GM15510 (cell line): ENCODE data around the gene GAPDH.
A peak's percentile ranks its signal among the peaks of the same experiment; 100 is the strongest.

Source experiments
- POLR2A ChIP-seq: IDR thresholded peaks from 3 replicates; pipeline ENCODE4 v1.6.1; 2011; ENCODE audit warnings: borderline replicate concordance; ENCODE audit not compliant: insufficient read length; ENCODE audit errors: extremely low read depth

Gene GAPDH

GRCh38 chr12:6526201-6526600, 8.1 kb upstream of the GAPDH start:
- no peak for TF ChIP-seq POLR2A

DNA sequence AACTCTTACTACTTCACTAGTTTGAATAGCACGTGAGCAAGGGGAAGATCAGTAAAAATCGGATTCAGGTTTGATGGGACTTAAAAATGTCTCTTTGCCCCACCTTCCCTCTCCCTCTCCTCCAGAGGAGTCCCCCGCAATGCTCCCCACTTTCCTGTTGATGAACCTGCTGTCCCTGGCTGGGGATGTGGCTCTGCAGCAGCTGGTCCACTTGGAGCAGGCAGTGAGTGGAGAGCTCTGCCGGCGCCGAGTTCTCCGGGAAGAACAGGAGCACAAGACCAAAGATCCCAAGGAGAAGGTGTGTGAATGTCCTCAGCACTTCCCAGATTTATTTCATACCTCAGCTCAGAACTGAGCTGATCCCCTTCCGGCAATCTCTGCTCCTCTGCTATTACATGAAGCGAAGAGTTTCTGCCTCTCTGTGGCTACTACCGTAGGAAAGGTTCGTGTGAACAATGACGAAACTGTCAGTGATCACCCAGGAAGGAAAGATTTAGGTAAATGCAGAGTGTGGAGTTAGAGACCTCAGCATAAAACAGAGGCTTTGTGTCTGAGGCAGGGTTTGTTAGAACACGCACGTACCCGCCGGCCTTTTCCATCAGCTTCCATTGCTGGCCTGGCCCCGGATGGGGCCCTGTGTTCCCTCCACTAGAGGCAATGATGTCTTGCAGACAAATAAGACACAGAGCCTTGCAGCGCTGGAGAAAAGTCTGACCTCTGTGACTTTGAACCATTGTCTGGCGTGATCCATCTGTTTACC, 7.4 kb upstream of the GAPDH start:
- no peak for TF ChIP-seq POLR2A

DNA sequence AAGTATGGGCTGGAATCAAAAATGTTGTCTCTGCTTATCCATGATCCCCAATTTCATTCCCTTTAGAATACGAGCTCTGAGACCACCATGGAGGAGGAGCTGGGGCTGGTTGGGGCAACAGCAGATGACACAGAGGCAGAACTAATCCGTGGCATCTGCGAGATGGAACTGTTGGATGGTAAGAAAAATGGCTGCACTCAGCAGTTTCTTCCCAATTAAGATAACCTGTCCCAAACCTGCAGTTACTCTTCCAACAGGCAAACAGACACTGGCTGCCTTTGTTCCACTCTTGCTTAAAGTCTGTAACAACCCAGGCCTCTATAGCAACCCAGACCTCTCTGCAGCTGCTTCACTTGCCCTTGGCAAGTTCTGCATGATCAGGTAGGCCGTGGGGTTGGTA, 6.6 kb upstream of the GAPDH start:
- TF ChIP-seq POLR2A: no peak

GRCh38 chr12:6528539-6529235, 5.6 kb upstream of the GAPDH start:
- no peak for TF ChIP-seq POLR2A

DNA sequence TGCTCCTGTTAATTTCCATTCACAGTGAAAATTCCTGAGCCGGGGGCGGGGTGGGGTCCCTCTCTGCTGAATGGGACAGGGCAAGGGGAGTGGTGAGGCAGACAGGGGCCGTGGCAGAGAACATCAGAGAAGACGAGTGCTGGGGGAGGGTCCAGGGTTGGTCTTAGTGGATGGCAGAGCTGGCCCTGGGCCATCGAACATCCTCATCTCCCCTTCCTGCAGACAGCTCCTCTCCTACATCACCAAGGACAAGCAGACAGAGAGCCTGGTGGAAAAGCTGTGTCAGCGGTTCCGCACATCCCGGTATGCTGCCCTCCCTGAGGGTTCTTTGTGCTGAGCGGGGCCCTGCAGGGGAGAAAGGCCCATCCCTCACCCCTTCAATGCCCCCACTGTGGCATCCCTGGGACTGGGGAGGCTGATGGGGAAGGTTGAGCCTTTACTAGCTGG, 5.0 kb upstream of the GAPDH start:
- TF ChIP-seq POLR2A: no peak

- no peak for TF ChIP-seq POLR2A
Observed at GRCh38 chr12:6530576-6531260, 3.6 kb upstream of the GAPDH start.

DNA sequence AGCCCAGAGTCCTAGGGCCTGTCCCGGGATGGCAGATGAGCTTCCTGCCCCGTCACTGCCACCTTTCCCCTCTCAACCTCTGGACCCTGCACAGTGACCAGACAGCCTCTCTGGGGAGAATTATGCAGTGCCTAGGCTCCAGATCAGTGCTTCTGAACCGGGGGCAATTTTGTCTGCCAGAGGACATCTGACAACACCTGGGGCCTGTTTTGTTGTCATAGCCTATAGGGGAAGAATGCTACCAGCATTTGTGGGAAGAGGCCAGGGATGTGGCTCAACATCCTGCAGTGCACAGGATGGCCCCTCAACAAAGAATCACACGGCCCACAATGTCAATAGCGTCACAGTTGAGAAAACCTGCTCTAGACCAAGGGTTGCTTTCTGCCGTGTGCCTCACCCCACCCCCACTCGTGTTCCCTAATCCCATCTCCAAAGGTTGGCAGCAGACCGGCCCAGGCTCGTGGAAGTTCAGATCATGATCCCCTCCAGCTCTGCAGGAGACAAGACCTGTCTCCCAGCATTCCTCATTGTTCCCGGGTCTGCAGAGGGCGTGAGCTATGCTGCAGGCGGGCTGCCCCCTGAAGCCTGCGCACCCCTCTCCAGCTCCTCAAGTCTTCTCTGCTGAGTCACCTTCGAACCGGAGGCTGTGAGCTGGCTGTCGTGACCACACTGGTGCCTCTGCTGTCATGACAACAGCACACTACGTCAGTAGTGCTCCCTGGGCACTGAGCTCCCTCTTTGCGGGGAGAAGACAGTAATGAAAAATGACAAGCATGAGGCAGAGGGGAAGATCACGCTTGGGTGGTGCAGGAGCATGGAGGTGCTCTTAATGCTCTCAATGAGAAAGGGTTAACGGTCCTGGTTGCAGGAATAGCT, 2.0 kb upstream of the GAPDH start:
- no peak for TF ChIP-seq POLR2A

DNA sequence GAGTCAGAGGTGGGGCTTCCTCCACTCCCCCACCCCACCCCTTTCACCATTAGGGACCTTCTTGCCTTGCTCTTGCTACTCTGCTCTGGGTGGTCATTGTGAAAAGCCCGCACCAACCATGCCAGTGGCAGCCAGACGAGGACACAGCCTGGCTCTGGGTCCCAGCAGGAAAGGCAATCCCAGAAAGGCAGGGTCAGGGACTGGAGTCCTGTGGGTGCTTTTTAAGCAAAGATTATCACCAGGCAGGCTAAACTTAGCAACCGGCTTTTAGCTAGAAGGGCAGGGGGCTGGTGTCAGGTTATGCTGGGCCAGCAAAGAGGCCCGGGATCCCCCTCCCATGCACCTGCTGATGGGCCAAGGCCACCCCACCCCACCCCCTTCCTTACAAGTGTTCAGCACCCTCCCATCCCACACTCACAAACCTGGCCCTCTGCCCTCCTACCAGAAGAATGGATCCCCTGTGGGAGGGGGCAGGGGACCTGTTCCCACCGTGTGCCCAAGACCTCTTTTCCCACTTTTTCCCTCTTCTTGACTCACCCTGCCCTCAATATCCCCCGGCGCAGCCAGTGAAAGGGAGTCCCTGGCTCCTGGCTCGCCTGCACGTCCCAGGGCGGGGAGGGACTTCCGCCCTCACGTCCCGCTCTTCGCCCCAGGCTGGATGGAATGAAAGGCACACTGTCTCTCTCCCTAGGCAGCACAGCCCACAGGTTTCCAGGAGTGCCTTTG, 1.2 kb upstream of the GAPDH start:
- TF ChIP-seq POLR2A: no peak

DNA sequence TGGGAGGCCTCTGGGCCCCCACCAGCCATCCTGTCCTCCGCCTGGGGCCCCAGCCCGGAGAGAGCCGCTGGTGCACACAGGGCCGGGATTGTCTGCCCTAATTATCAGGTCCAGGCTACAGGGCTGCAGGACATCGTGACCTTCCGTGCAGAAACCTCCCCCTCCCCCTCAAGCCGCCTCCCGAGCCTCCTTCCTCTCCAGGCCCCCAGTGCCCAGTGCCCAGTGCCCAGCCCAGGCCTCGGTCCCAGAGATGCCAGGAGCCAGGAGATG, 729 bp upstream of the GAPDH start:
- TF ChIP-seq POLR2A: no peak

DNA sequence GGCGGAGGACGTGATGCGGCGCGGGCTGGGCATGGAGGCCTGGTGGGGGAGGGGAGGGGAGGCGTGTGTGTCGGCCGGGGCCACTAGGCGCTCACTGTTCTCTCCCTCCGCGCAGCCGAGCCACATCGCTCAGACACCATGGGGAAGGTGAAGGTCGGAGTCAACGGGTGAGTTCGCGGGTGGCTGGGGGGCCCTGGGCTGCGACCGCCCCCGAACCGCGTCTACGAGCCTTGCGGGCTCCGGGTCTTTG, 303 bp downstream of the GAPDH start:
- TF ChIP-seq POLR2A: no peak

GRCh38 chr12:6534945-6535696, 804 bp downstream of the GAPDH start:
- no peak for TF ChIP-seq POLR2A

GRCh38 chr12:6535697-6535946, 1.3 kb downstream of the GAPDH start:
- peak; percentile 9 for TF ChIP-seq POLR2A

- TF ChIP-seq POLR2A: no peak
Observed at GRCh38 chr12:6535960-6536847, 1.9 kb downstream of the GAPDH start.
